A204.1 (cell line): ENCODE results near the gene LMO2.
"Not testable (repeated sequence)": the region's sequence is repeated elsewhere in the genome, so short reads cannot be mapped to it uniquely, and the experiment has no call there.

Experiments
- FAIRE-seq: peaks from 2 replicates; lab custom pipeline; 2012; peaks lifted over from hg19 to GRCh38; lab: Jason Lieb, UNC

LMO2 gene

DNA sequence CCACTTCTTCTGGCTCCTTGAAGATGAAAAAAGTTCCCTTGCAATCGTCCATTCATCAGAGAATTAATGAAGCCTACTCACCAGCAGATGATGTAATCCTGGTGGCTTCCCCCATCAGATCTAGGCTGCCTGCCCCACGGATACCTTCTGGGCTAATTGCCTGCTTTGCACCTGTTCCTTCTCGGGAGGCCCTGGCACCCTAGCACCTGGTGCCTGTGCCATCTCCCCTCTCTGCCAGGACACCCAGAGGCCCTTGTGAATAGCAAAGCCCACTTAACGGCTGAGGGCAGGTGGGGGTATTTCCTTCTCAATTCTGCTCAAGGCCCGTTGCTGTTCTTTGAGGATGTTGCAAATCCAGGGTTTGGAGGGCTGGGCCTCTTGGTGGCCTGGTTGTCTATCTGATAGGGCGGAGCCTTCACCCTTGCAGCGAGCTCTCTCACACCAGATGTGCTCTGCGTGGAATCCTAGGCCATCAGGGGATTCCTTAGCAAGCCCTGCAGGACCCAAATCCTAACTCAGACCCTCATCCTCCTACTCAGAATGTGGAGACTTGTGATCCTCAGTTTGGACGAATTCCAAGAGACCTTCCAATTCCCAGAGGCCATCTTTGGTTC, at the start of gene LMO2:
TSS of gene LMO2 (minus strand) at position 363 of the 614 bp plus-strand sequence. CDS start 22,360 bp downstream, outside the sequence.
- FAIRE-seq: no peak

DNA sequence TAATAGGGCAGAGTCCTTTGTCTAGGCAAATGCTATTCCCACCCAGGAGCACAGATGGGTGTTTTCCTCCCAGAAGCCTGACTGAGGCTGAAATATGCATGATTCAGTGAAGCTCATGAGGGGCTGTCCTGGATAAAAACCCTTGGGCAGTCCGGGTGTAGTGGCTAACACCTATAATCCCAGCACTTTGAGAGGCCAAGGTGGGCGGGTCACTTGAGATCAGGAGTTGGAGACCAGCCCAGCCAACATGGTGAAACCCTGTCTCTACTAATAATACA, 48.6 kb upstream of the LMO2 start:
- no peak for FAIRE-seq

- FAIRE-seq: no peak
Measured at GRCh38 chr11:33936725-33937604, 45.1 kb upstream of the LMO2 start.

DNA sequence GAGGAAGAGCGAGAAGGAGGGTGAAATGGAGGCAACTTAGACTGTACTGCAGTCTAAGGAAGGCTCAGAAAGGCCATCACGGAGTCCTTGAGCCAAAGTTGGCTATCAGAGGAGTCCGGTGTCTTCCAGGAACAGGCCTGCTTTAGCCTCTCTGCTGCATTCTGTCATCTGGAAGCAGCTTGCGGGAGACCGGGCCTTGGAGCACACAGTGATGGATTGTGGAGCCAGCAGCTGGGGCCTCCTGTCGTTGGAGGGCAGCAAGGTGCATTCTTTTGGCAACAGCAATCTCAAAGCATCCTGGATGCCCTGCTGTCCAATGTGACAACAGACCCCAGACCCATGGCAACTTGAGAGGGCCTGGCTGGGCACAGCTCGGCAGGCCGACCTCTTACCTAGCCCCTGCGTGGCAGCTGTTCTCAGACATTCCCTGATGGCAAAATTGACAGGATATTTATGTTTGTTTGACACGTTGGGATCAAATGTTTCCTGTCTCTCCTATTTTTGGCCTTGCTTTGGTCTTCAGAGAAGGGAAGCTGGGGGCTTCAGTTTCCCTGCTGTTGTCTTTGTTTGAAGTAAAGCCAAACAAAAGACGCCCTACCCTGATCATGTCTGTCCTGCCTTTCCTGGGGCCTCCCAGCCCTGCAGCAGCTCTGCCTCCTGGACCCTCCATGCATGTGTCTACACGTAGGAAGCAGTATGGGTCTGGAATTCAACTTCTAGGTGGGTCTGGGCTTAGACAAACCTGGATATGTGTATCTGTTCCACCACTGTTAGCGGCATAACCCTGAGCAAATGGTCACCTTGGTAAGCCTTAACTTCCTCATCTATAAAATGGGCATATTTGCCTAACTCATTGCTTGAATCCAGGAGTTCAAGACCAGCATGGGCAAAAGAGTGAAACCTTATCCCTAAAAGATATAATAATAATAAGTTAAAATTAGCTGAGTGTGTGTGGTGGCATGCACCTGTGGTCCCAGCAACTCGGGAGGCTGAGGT, 43.9 kb upstream of the LMO2 start:
- no peak for FAIRE-seq

- FAIRE-seq: no peak
Measured at GRCh38 chr11:33935005-33935404, 43.1 kb upstream of the LMO2 start.

GRCh38 chr11:33934450-33934849, 42.6 kb upstream of the LMO2 start:
- FAIRE-seq: no peak

- FAIRE-seq: no peak
Measured at GRCh38 chr11:33933602-33934001, 41.7 kb upstream of the LMO2 start.

DNA sequence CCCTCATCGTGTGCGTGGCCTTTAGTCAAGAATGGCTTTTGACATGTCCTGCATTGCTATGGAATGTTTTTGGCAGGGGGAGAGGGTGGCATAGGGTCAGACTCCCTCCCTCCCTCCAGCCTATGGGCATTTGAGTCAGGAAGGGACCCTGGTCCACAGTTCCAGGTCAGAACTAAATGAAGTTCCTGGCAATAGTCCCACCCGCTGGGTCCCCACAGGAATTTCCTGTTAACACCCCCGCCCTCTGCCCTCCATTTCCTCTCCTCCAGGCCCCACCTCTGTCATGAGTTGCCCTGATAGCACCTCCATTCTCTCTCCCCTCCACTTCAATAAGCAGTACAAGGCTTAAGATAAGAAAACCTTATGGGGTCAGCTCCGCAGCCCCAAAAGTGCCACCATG, 40.8 kb upstream of the LMO2 start:
- no peak for FAIRE-seq

GRCh38 chr11:33931739-33932366, 40.0 kb upstream of the LMO2 start:
- FAIRE-seq: not testable (repeated sequence)

GRCh38 chr11:33931067-33931466, 39.2 kb upstream of the LMO2 start:
- no peak for FAIRE-seq

GRCh38 chr11:33930317-33931021, 38.6 kb upstream of the LMO2 start:
- no peak for FAIRE-seq

- no peak for FAIRE-seq
Measured at GRCh38 chr11:33928564-33928963, 36.7 kb upstream of the LMO2 start.

GRCh38 chr11:33926671-33927552, 35.0 kb upstream of the LMO2 start:
- FAIRE-seq: no peak

- no peak for FAIRE-seq
Measured at GRCh38 chr11:33924341-33924740, 32.5 kb upstream of the LMO2 start.

DNA sequence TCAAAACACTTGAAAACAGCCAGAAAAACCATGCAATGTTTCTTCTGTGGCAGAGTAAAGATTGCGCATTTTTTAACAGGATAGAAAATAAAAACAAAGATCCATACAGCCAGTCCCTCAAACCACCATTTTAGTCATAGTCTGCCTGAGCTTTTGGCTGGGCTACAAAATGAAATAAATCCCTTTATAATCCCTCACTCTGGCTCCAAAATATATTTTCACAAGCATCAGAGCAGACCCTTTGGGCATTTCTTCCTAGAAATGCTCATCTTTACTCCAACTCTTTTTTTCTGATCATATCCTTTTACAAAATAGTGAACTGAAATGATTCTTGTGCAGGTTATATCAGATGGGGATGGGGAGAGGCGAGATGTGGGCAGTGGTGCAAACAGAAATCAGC, 31.8 kb upstream of the LMO2 start:
- FAIRE-seq: no peak

GRCh38 chr11:33920838-33921613, 29.1 kb upstream of the LMO2 start:
- no peak for FAIRE-seq

- FAIRE-seq: no peak
Measured at GRCh38 chr11:33919645-33920044, 27.8 kb upstream of the LMO2 start.

DNA sequence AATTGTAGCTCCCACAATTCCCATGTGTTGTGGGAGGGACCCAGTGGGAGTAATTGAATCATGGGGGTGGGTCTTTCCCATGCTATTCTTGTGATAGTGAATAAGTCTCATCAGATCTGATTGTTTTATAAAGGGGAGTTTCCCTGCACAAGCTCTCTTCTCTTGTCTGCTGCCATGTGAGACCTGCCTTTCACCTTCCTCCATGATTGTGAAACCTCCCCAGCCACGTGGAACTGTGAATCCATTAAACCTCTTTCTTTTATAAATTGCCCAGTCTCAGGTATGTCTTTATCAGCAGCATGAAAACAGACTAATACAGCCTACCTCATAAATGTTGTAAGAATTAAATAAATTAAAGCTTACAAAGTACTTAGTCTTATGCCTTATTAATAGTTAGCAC, 25.5 kb upstream of the LMO2 start:
- FAIRE-seq: not testable (repeated sequence)

GRCh38 chr11:33916736-33917135, 24.9 kb upstream of the LMO2 start:
- no peak for FAIRE-seq

DNA sequence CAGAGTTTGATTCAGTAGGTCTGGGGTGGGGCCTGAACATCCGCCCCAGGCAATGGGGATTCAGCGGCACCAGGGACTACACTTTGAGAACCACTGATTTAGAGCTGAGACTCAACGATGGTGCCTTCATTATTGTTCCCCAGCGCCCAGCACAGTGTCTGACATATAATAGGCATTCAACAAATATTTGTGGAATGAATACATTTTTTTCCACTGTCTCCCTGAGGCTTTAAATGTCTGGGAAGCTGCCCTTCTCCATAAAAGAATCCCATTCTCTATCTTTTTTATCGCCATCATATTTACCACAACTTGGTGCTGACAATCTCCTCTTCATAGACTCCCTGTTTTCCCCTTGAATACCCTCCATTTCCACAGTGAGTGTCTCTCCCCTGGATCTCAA, 23.6 kb upstream of the LMO2 start:
- FAIRE-seq: no peak
